HepG2 (cell line): Measurements from ENCODE around the gene TJP3. TPM values are rescaled to one million over a fixed set of nuclear protein-coding genes. Genes with fewer than 3 reads are reported as not detected.

ENCODE experiments used
- BRD4 ChIP-seq: sonication (generic); formaldehyde crosslinking; IDR thresholded peaks from 2 replicates; pipeline ENCODE4 v1.4.0; 2020; ENCODE audit warnings: missing genetic modification reagents
- DMAP1 ChIP-seq: IDR thresholded peaks from 2 replicates; pipeline ENCODE4 v1.6.1; 2016
- FIP1L1 ChIP-seq: fragments of 200-400 bp; formaldehyde crosslinking; IDR thresholded peaks from 2 replicates; pipeline ENCODE4 v1.6.1; 2018; ENCODE audit warnings: low read depth, mild to moderate bottlenecking, low read length, moderate library complexity, borderline replicate concordance; ENCODE audit not compliant: insufficient read depth
- HMG20B ChIP-seq: conservative IDR thresholded peaks from 2 replicates; pipeline ENCODE4 v1.6.1; 2016; ENCODE audit warnings: missing genetic modification reagents, missing compliant biosample characterization
- MBNL3 ChIP-seq: fragments of 250-450 bp; sonication (Bioruptor Pico); conservative IDR thresholded peaks from 2 replicates; pipeline ENCODE4 v1.8.0; 2022; ENCODE audit warnings: mild to moderate bottlenecking, inconsistent platforms
- NR2F6 ChIP-seq, 2 experiments: IDR thresholded peaks; 2 replicates each; pipeline ENCODE4 v1.6.1; 2016; ENCODE audit warnings: antibody characterized with exemption in 1 of 2, mild to moderate bottlenecking in 1 of 2
- ZFP36L1 ChIP-seq: sonication (generic); formaldehyde crosslinking; IDR thresholded peaks from 2 replicates; pipeline ENCODE4 v1.8.0; 2022; ENCODE audit warnings: mild to moderate bottlenecking, missing genetic modification reagents, moderate library complexity
- ZFX ChIP-seq: sonication (generic); formaldehyde crosslinking; IDR thresholded peaks from 2 replicates; pipeline ENCODE4 v1.4.0; 2020; ENCODE audit warnings: mild to moderate bottlenecking, low read depth, missing genetic modification reagents, moderate library complexity
- ZNF30 ChIP-seq: sonication (generic); formaldehyde crosslinking; IDR thresholded peaks from 2 replicates; pipeline ENCODE4 v1.5.0; 2020; ENCODE audit warnings: mild to moderate bottlenecking, missing genetic modification reagents
- ZNF543 ChIP-seq: sonication (generic); formaldehyde crosslinking; IDR thresholded peaks from 2 replicates; pipeline ENCODE4 v1.4.0; 2020; ENCODE audit warnings: mild to moderate bottlenecking, missing genetic modification reagents
- ZNF549 ChIP-seq: sonication (generic); formaldehyde crosslinking; IDR thresholded peaks from 2 replicates; pipeline ENCODE4 v1.5.0; 2020; ENCODE audit warnings: missing genetic modification reagents
- polyA plus RNA-seq, 8 experiments: library from polyadenylated mRNA; depleted of rRNA in 3 of 8; stranded (reverse) in 7 of 8; unstranded in 1 of 8; fragments of >200 nt; fragmentation: Illumina TruSeq in 4 of 8; extraction: Trizol in 4 of 8; gene quantifications; 2 replicates each; pipeline versions ENCODE4 v1.2.1 to v1.2.3, GENCODE V29; 2011 to 2016; ENCODE audit warnings: low read depth in 4 of 8, missing spikeins in 1 of 8, mixed read lengths in 1 of 8; ENCODE audit not compliant: insufficient read depth in 1 of 8
- total RNA-seq, 5 experiments: library from RNA; depleted of rRNA; stranded (reverse); fragments of >200 nt; fragmentation: Illumina TruSeq; extraction: Trizol; gene quantifications; 2 replicates each; pipeline ENCODE4 v1.2.3, GENCODE V29; 2016; ENCODE audit warnings: low read depth in 1 of 5
- TF ChIP-seq, protein P1 (sequence below): sonication (generic); formaldehyde crosslinking; IDR thresholded peaks from 2 replicates; pipeline ENCODE4 v1.4.0; 2020; ENCODE audit warnings: mild to moderate bottlenecking, missing genetic modification reagents
- TF ChIP-seq, protein P2 (sequence below): sonication (generic); formaldehyde crosslinking; IDR thresholded peaks from 2 replicates; pipeline ENCODE4 v1.5.1; 2020; ENCODE audit warnings: mild to moderate bottlenecking, missing genetic modification reagents, borderline replicate concordance

Gene TJP3
- total and polyA plus RNA-seq, 2 of the 13 experiments (the other 11 are each of a cell fraction or from before 2014, with no cell fraction given), result 2.3 to 21.5 TPM

DNA sequence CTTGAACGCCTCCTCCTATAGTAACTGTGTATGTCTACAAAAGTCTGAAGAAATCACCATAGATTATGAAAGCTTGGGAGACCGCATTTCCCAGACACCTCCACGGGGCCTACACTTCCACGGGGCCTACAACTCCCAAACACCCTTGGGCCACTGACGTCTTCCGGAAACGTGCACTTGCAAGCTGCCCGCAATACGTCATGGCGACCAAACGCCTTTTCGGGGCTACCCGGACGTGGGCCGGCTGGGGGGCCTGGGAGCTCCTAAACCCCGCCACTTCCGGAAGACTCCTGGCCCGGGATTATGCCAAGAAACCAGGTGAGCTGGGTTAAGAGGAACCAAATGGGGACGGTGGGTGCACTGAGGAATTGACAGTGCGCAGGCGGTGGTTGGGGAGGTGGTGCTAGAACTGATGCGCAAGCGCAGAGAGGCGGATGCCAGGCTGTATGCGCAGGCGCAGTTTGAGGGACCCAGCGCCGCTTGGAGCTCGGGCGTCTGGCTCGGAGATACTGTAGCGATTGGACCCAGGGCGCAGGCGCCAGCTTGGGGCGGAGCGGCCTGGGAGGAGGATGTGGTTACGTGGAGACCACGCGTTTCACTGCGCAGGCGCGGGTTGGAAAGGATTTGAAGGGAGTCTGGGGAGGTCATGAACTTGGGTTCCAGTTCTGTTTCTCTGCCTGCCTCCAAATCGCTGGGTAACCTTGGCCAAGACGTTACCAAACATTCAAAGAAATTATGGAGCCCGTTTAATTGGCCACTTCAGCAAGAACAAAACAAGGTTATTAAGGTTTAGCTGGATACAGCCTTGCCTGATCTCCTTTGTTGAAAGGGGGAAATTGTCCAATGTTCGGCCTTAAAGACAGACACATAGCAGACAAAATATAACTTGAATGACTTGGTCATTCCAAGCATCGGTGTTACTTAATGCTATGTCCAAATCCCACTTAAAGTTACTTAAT, 54.6 kb downstream of the TJP3 start, which contains the start of gene MRPL54 (continued):
- TF ChIP-seq ZFX (CRISPR knock-in tag) (peak; percentile 75), ZNF549 (CRISPR knock-in tag) (no peak), ZNF30 (no peak), ZFP36L1 (no peak), DMAP1 (CRISPR knock-in tag) (peak; percentile 93), NR2F6 (IDR thresholded peaks at IDR 0.05) (no peak), NR2F6 (CRISPR knock-in tag; IDR thresholded peaks at IDR 0.05) (peak; percentile 53; the same call in 1 of the 2 replicates), BRD4 (CRISPR knock-in tag) (no peak), MBNL3 (CRISPR knock-in tag) (no peak), HMG20B (CRISPR knock-in tag) (0 out of 2 replicates have a peak, but pooled peaks have one; percentile 17), ZNF543 (CRISPR knock-in tag) (no peak), FIP1L1 (no peak)
- TF ChIP-seq, protein P1, sequence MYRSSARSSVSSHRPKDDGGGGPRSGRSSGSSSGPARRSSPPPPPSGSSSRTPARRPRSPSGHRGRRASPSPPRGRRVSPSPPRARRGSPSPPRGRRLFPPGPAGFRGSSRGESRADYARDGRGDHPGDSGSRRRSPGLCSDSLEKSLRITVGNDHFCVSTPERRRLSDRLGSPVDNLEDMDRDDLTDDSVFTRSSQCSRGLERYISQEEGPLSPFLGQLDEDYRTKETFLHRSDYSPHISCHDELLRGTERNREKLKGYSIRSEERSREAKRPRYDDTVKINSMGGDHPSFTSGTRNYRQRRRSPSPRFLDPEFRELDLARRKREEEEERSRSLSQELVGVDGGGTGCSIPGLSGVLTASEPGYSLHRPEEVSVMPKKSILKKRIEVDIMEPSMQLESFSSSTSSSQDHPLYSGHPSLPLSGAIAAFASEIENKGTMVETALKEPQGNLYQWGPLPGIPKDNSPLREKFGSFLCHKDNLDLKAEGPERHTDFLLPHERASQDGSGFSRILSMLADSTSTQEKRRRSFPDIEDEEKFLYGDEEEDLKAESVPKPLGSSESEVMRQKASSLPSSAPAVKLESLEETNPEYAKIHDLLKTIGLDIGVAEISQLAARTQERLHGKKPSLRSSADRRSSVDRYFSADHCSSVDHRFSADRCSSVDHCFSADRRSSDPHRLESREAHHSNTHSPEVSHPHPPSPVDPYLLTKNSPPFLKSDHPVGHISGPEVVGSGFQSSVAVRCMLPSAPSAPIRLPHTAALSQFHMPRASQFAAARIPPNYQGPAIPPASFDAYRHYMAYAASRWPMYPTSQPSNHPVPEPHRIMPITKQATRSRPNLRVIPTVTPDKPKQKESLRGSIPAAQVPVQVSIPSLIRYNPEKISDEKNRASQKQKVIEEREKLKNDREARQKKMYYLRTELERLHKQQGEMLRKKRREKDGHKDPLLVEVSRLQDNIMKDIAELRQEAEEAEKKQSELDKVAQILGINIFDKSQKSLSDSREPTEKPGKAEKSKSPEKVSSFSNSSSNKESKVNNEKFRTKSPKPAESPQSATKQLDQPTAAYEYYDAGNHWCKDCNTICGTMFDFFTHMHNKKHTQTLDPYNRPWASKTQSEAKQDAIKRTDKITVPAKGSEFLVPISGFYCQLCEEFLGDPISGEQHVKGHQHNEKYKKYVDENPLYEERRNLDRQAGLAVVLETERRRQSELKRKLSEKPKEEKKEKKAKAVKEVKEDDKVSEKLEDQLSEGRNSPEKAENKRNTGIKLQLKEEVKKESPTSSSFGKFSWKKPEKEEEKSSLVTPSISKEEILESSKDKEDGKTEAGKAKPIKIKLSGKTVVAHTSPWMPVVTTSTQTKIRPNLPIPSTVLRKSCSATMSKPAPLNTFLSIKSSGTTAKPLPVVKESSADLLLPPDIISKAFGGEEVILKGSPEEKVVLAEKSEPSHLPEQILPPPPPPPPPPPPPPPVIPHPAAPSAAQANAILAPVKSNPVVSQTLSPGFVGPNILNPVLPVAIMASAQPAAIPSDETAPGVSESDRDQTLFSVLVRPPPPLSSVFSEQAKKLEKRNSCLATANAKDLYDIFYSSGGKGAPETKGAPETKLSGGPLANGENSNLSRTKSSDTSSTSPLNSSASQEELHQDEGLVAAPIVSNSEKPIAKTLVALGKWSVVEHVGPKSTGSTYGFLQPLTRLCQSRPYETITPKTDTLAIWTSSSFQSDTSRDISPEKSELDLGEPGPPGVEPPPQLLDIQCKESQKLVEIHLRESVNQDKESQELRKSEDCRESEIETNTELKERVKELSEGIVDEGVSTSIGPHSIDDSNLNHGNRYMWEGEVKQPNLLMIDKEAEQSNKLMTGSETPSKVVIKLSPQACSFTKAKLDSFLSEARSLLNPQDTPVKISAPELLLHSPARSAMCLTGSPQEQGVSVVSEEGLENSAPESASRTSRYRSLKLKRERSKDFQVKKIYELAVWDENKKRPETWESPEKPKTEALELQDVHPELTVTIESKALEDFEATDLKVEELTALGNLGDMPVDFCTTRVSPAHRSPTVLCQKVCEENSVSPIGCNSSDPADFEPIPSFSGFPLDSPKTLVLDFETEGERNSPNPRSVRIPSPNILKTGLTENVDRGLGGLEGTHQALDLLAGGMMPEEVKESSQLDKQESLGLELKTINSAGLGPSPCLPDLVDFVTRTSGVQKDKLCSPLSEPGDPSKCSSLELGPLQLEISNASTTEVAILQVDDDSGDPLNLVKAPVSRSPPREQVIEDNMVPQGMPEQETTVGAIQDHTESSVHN (CRISPR knock-in tag), result no peak
- TF ChIP-seq, protein P2, sequence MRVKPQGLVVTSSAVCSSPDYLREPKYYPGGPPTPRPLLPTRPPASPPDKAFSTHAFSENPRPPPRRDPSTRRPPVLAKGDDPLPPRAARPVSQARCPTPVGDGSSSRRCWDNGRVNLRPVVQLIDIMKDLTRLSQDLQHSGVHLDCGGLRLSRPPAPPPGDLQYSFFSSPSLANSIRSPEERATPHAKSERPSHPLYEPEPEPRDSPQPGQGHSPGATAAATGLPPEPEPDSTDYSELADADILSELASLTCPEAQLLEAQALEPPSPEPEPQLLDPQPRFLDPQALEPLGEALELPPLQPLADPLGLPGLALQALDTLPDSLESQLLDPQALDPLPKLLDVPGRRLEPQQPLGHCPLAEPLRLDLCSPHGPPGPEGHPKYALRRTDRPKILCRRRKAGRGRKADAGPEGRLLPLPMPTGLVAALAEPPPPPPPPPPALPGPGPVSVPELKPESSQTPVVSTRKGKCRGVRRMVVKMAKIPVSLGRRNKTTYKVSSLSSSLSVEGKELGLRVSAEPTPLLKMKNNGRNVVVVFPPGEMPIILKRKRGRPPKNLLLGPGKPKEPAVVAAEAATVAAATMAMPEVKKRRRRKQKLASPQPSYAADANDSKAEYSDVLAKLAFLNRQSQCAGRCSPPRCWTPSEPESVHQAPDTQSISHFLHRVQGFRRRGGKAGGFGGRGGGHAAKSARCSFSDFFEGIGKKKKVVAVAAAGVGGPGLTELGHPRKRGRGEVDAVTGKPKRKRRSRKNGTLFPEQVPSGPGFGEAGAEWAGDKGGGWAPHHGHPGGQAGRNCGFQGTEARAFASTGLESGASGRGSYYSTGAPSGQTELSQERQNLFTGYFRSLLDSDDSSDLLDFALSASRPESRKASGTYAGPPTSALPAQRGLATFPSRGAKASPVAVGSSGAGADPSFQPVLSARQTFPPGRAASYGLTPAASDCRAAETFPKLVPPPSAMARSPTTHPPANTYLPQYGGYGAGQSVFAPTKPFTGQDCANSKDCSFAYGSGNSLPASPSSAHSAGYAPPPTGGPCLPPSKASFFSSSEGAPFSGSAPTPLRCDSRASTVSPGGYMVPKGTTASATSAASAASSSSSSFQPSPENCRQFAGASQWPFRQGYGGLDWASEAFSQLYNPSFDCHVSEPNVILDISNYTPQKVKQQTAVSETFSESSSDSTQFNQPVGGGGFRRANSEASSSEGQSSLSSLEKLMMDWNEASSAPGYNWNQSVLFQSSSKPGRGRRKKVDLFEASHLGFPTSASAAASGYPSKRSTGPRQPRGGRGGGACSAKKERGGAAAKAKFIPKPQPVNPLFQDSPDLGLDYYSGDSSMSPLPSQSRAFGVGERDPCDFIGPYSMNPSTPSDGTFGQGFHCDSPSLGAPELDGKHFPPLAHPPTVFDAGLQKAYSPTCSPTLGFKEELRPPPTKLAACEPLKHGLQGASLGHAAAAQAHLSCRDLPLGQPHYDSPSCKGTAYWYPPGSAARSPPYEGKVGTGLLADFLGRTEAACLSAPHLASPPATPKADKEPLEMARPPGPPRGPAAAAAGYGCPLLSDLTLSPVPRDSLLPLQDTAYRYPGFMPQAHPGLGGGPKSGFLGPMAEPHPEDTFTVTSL (CRISPR knock-in tag), result no peak
